IMR-90 (cell line): ENCODE results near the gene LILRA1.

Experiments used
- CHD1 ChIP-seq: IDR thresholded peaks from 2 replicates; pipeline ENCODE4 v1.6.1; 2012; ENCODE audit warnings: low read depth, low read length, improper control_type of control experiment
- CTCF ChIP-seq: conservative IDR thresholded peaks from 2 replicates; pipeline ENCODE4 v1.5.1; 2012; ENCODE audit warnings: mild to moderate bottlenecking, low read depth, low read length, improper control_type of control experiment
- FOS ChIP-seq: fragments of 150-350 bp; IDR thresholded peaks from 2 replicates; pipeline ENCODE4 v1.6.1; 2016; ENCODE audit warnings: low read depth, low read length
- MAFK ChIP-seq: IDR thresholded peaks from 2 replicates; pipeline ENCODE4 v1.6.1; 2012; ENCODE audit warnings: low read depth, low read length, improper control_type of control experiment
- POLR2A ChIP-seq: IDR thresholded peaks from 2 replicates; pipeline ENCODE4 v1.6.1; 2012; ENCODE audit warnings: mild to moderate bottlenecking, low read depth, low read length
- RFX5 ChIP-seq: IDR thresholded peaks from 2 replicates; pipeline ENCODE4 v1.8.0; 2012; ENCODE audit warnings: low read depth, mild to moderate bottlenecking, low read length, moderate library complexity
- SMC3 ChIP-seq: fragments of 150-350 bp; IDR thresholded peaks from 2 replicates; pipeline ENCODE4 v1.6.1; 2016; ENCODE audit warnings: low read depth, mild to moderate bottlenecking, antibody characterized with exemption, low read length, moderate library complexity
- USF2 ChIP-seq: fragments of 150-350 bp; IDR thresholded peaks from 2 replicates; pipeline ENCODE4 v1.6.1; 2017; ENCODE audit warnings: mild to moderate bottlenecking, antibody characterized with exemption, low read length, low read depth

GRCh38 chr19:54572696-54573311 is 20.6 kb upstream of the LILRA1 start:
- TF ChIP-seq CTCF, result no peak
- TF ChIP-seq MAFK, result no peak
- TF ChIP-seq RFX5, result no peak
- TF ChIP-seq POLR2A, result no peak
- TF ChIP-seq USF2, result no peak
- TF ChIP-seq CHD1, result no peak
- no peak for TF ChIP-seq FOS
- TF ChIP-seq SMC3, result no peak
